K562 (cell line): ENCODE measurements around the gene ATXN1. TPM values are rescaled to one million over a fixed set of nuclear protein-coding genes. Genes with fewer than 3 reads are reported as not detected.

Source experiments
- DPF2 ChIP-seq: fragments of 450-650 bp; IDR thresholded peaks from 2 replicates; pipeline ENCODE4 v1.6.1; 2016
- GATAD2A ChIP-seq: fragments of 450-650 bp; IDR thresholded peaks from 2 replicates; pipeline ENCODE4 v1.6.1; 2017
- JUN ChIP-seq, 2 experiments: sonication (generic) in 1 of 2; formaldehyde crosslinking in 1 of 2; IDR thresholded peaks; 2 replicates each; pipeline versions ENCODE4 v1.6.1 to v1.8.0; 2012 to 2022; ENCODE audit warnings: borderline replicate concordance in 2 of 2, mild to moderate bottlenecking in 2 of 2, improper control_type of control experiment in 1 of 2, low read depth in 1 of 2, low read length in 1 of 2, missing genetic modification reagents in 1 of 2
- NKRF ChIP-seq: fragments of 450-650 bp; IDR thresholded peaks from 2 replicates; pipeline ENCODE4 v1.6.1; 2016; ENCODE audit warnings: borderline replicate concordance
- PATZ1 ChIP-seq: fragments of 250-450 bp; sonication (Bioruptor Pico); IDR thresholded peaks from 2 replicates; pipeline ENCODE4 v1.5.0; 2020; ENCODE audit warnings: mild to moderate bottlenecking, borderline replicate concordance
- PML ChIP-seq: IDR thresholded peaks from 2 replicates; pipeline ENCODE4 v1.6.1; 2012; ENCODE audit warnings: low read length, inconsistent platforms
- PTBP1 ChIP-seq: fragments of 200-400 bp; formaldehyde crosslinking; IDR thresholded peaks from 2 replicates; pipeline ENCODE4 v1.6.1; 2017; ENCODE audit warnings: low read depth, low read length
- PYGO2 ChIP-seq: fragments of 450-650 bp; IDR thresholded peaks from 2 replicates; pipeline ENCODE4 v1.6.1; 2016; ENCODE audit warnings: mild to moderate bottlenecking, missing genetic modification characterization, moderate library complexity, missing compliant biosample characterization
- RNF2 ChIP-seq: sonication (generic); IDR thresholded peaks from 2 replicates; pipeline ENCODE4 v1.6.1; 2016
- THRAP3 ChIP-seq: fragments of 450-650 bp; IDR thresholded peaks from 2 replicates; pipeline ENCODE4 v1.6.1; 2016; ENCODE audit warnings: mild to moderate bottlenecking, inconsistent platforms, borderline replicate concordance
- ZBTB7A ChIP-seq: IDR thresholded peaks from 2 replicates; pipeline ENCODE4 v1.6.1; 2011; ENCODE audit warnings: low read depth, mild to moderate bottlenecking, low read length, moderate library complexity, borderline replicate concordance; ENCODE audit not compliant: control insufficient read depth
- ZNF239 ChIP-seq: fragments of 250-450 bp; sonication (Bioruptor Pico); IDR thresholded peaks from 2 replicates; pipeline ENCODE4 v1.4.0; 2020; ENCODE audit warnings: mild to moderate bottlenecking
- ZNF41 ChIP-seq: fragments of 250-450 bp; sonication (Bioruptor Pico); conservative IDR thresholded peaks from 2 replicates; pipeline ENCODE4 v1.4.0; 2020; ENCODE audit warnings: mild to moderate bottlenecking
- ZNF77 ChIP-seq: fragments of 250-450 bp; sonication (Bioruptor Pico); IDR thresholded peaks from 2 replicates; pipeline ENCODE4 v1.5.0; 2020
- polyA plus RNA-seq, 8 experiments: library from polyadenylated mRNA; depleted of rRNA in 4 of 8; stranded (reverse) in 5 of 8; unstranded in 3 of 8; fragments of >200 nt; fragmentation: Nextera tagmentation in 2 of 8; fragmentation: Illumina TruSeq in 1 of 8; extraction: Ambion mirVana in 2 of 8; extraction: Trizol in 1 of 8; gene quantifications; 2 replicates each; pipeline versions ENCODE4 v1.2.1 to v1.2.3, GENCODE V29; 2011 to 2014; ENCODE audit warnings: inconsistent platforms in 1 of 8, missing spikeins in 1 of 8
- total RNA-seq, 7 experiments: library from RNA; depleted of rRNA in 6 of 7; stranded (reverse); fragments of >200 nt in 6 of 7; fragmentation: Illumina TruSeq in 2 of 7; extraction: Trizol in 2 of 7; gene quantifications; 2 replicates each; pipeline versions ENCODE4 v1.2.1 to v1.2.3, GENCODE V29; 2011 to 2021; ENCODE audit warnings: low replicate concordance in 1 of 7
- TF ChIP-seq, protein P1 (sequence below): IDR thresholded peaks from 2 replicates; pipeline ENCODE4 v1.6.1; 2016; ENCODE audit warnings: missing genetic modification characterization, missing compliant biosample characterization
- TF ChIP-seq, protein P2 (sequence below): conservative IDR thresholded peaks from 2 replicates; pipeline ENCODE4 v1.6.1; 2011; ENCODE audit warnings: low read depth, mild to moderate bottlenecking, low read length; ENCODE audit not compliant: control insufficient read depth
- TF ChIP-seq, protein P3 (sequence below): fragments of 450-650 bp; IDR thresholded peaks from 2 replicates; pipeline ENCODE4 v1.6.1; 2014; ENCODE audit warnings: low read depth, mild to moderate bottlenecking, moderate library complexity, borderline replicate concordance

The ATXN1 gene
- total and polyA plus RNA-seq, 9 of the 15 experiments (the other 6 are each of a cell fraction or from before 2014, with no cell fraction given) = under 0.01 to 1.2 (median 0.58) TPM

GRCh38 chr6:16267428-16268263 is 493.6 kb downstream of the ATXN1 start (continued):
- TF ChIP-seq, protein P1, sequence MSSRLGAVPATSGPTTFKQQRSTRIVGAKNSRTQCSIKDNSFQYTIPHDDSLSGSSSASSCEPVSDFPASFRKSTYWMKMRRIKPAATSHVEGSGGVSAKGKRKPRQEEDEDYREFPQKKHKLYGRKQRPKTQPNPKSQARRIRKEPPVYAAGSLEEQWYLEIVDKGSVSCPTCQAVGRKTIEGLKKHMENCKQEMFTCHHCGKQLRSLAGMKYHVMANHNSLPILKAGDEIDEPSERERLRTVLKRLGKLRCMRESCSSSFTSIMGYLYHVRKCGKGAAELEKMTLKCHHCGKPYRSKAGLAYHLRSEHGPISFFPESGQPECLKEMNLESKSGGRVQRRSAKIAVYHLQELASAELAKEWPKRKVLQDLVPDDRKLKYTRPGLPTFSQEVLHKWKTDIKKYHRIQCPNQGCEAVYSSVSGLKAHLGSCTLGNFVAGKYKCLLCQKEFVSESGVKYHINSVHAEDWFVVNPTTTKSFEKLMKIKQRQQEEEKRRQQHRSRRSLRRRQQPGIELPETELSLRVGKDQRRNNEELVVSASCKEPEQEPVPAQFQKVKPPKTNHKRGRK (tag) = no peak
- peak; percentile 98 for TF ChIP-seq PML
- TF ChIP-seq, protein P2, sequence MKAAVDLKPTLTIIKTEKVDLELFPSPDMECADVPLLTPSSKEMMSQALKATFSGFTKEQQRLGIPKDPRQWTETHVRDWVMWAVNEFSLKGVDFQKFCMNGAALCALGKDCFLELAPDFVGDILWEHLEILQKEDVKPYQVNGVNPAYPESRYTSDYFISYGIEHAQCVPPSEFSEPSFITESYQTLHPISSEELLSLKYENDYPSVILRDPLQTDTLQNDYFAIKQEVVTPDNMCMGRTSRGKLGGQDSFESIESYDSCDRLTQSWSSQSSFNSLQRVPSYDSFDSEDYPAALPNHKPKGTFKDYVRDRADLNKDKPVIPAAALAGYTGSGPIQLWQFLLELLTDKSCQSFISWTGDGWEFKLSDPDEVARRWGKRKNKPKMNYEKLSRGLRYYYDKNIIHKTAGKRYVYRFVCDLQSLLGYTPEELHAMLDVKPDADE = peak; percentile 96
- TF ChIP-seq RNF2 = peak; percentile 97
- peak; percentile 69; the same call in 1 of the 2 replicates for TF ChIP-seq PYGO2
- peak; percentile 97 for TF ChIP-seq DPF2
- peak; percentile 57; the same call in 1 of the 2 replicates for TF ChIP-seq ZNF41 (CRISPR knock-in tag)
- no peak for TF ChIP-seq NKRF
- TF ChIP-seq GATAD2A = 0 out of 2 replicates have a peak, but pooled peaks have one; percentile 71
- TF ChIP-seq ZNF77 (CRISPR knock-in tag) = no peak
- peak; percentile 71 for TF ChIP-seq JUN (IDR thresholded peaks at IDR 0.05; ENCODE audit: borderline replicate concordance, low read depth, low read length)
- TF ChIP-seq JUN (CRISPR knock-in tag; IDR thresholded peaks at IDR 0.05; ENCODE audit: borderline replicate concordance) = no peak
- TF ChIP-seq ZNF239 (CRISPR knock-in tag) = peak; percentile 44
- TF ChIP-seq PATZ1 = 0 out of 2 replicates have a peak, but pooled peaks have one; percentile 27
- TF ChIP-seq, protein P3, sequence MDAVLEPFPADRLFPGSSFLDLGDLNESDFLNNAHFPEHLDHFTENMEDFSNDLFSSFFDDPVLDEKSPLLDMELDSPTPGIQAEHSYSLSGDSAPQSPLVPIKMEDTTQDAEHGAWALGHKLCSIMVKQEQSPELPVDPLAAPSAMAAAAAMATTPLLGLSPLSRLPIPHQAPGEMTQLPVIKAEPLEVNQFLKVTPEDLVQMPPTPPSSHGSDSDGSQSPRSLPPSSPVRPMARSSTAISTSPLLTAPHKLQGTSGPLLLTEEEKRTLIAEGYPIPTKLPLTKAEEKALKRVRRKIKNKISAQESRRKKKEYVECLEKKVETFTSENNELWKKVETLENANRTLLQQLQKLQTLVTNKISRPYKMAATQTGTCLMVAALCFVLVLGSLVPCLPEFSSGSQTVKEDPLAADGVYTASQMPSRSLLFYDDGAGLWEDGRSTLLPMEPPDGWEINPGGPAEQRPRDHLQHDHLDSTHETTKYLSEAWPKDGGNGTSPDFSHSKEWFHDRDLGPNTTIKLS = peak; percentile 79
- peak; percentile 84; the same call in 1 of the 2 replicates for TF ChIP-seq ZBTB7A
- TF ChIP-seq THRAP3 = peak; percentile 12; the same call in 1 of the 2 replicates
- TF ChIP-seq PTBP1 = no peak
